GM11168 (cell line): Measurements from ENCODE around the gene ISG15.
"Not testable (repeated sequence)": the region's sequence is repeated elsewhere in the genome, so short reads cannot be mapped to it uniquely, and the experiment has no call there.

Source experiments
- in situ Hi-C: fragments of 300-500 bp; cut with MboI; formaldehyde crosslinking; loops from one replicate; pipeline ENCODE4 v1.12.0; 2022; ENCODE audit warnings: low sequenced_read_pairs; ENCODE audit not compliant: unreplicated experiment

The ISG15 gene

GRCh38 chr1:1024771-1025699 is 11.7 kb downstream of the ISG15 start:
- in situ Hi-C loops = no loop called here

DNA sequence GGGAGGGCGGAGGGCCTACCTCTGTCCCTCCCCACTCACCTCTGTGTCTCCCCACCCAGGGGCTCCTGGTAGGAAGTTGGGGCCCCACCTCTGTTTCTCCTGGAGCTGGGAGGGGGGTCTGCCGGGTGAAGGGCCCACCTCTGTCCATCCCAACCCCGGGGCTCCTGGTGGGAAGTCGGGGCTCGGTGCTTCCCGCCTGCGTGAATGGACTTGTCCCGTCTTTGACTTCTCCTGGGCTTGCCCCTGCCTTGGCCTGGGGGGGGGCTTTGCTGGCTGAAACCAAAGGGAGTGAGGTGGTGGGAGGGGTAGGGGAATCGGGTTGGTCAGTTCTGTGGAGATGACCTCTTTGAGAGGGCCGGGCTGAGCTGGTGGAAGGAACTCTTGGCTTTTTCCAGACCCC is 12.4 kb downstream of the ISG15 start:
- in situ Hi-C loops = no loop called here

- in situ Hi-C loops = no loop called here
Observed at GRCh38 chr1:1026599-1027413, 13.5 kb downstream of the ISG15 start.

DNA sequence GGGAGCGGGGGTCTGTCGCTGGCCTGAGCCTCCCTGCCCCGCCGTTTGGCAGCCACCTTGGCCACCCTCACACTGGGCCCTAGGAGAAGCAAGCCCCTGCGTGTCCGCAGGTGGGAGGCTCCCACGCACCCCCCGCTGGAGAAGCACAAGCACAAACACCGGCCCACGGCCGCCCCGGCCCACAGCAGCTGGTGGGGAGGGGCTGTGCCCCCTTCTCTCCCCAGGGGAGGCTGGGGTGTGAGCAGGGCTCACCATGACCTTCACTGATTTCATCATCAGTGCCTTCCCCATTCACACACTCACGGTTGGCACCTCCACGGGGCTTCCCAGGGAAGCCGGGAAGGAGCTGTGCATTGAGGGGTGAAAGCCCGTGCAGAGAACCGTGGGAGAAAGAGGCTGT is 14.5 kb downstream of the ISG15 start:
- in situ Hi-C loops = no loop called here

DNA sequence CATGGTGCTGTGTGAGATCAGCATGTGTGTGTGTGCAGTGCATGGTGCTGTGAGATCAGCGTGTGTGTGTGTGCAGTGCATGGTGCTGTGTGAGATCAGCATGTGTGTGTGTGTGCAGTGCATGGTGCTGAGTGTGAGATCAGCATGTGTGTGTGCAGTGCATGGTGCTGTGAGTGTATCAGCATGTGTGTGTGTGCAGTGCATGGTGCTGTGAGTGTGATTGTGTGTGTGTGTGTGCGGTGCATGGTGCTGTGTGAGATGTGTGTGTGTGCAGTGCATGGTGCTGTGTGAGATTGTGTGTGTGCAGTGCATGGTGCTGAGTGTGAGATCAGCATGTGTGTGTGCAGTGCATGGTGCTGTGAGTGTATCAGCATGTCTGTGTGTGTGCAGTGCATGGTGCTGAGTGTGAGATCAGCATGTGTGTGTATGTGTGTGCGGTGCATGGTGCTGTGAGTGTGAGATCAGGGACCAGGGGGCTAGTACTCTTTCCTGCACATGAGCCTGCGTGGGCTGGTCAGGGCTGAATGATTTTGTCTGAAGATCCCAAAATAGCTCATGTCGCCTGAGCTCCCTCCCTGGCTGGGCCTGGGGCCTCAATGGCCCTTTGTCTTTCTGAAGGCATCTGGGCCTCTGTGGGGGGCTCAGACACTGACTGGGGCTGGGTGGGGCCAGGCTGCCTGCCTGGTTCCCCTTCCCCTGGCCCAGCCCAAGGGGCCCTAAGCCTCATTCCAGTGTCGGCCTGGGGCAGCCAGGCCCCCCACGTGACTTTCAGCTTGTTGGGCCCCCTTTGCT is 17.8 kb downstream of the ISG15 start:
- in situ Hi-C loops = not testable (repeated sequence)

DNA sequence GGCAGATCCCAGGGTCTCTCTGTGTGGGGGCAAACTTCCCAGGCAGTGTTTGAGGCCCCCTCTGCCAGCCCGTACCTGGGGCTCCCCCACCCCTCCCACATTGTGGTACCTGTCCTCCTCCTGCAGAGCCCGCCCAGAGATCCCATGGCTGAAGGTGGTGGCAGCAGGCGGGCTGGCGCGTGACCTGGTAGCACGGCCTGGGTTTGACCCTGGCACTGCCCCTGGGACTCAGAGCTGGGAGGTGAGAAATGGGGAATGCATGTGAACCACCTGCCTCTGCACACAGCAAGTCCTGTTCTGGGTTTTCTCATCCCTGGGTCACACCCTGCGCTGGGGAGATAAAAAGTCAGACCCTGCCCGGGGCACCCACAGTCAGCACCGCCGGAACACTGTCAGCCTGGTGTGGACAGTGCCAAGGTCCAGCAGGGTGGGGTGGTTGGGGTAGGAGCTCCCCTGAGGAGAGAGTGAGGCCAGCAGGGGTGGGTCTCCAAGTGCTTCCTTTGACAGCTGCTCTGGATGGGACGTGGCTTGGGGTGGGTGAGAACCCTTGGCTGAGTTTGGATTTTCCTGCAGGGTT is 18.4 kb downstream of the ISG15 start:
- in situ Hi-C loops = no loop called here

DNA sequence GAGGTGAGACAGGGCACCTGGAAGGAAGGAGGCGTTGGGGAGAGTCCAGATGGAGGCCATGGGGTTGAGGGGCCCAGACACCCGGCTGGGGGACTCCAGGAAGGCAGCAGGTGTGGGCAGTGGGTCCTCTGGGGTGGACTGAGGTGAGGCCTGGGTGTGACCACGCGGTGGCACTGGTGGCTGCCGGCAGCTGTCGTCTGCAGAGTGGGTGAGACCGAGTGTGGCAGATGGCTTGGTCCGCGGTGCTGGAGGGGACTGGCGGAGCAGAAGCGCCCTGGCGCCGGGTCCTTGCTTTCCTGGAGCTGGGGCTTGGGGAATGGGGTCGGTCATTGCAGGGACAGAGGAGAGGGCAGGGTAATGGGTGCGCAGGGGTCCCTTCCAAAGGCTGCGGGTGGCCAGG is 19.1 kb downstream of the ISG15 start:
- in situ Hi-C loops = no loop called here

DNA sequence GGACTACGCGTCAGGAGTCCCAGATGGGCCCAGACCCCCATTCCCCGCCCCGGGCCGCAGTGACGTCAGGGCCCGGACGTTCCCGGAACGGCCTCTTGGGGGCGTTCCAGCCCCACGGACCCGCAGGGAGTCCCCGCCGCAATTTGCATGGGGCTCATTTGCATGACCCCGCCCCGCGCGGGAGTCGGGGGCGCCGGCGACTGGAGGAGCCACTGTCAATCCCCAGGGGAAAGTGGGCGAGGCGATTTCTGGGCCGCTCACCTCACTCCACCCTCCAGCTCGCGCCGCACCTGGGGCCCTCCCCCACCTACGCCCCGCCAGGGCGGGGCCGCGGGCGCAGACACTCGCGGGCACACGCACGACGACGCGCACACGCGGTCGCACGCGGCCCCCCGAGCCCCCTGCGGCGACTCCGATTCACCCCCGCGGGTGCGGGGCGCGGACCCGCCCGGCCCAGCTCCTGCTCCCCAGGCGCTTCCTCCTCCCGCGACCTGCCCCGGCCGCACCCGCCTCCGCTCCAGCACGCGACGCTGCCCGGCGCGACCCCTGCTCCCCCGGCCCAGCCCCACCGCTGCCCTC is 19.8 kb downstream of the ISG15 start:
- in situ Hi-C loops = no loop called here

GRCh38 chr1:1033731-1034438 is 20.6 kb downstream of the ISG15 start:
- in situ Hi-C loops = no loop called here

DNA sequence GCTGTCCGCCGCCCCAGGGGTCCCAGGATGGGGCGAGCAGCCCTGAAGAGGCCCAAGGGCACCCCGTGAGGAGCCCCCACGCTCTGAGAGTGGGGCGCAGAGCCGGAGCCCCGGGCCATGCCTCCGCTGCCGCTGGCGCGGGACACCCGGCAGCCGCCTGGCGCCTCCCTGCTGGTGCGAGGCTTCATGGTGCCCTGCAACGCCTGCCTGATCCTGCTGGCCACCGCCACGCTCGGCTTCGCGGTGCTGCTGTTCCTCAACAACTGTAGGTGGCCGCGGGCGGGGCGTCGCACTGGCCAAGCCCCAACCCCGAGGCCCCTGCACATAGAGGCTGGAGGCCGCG is 21.1 kb downstream of the ISG15 start:
- in situ Hi-C loops = no loop called here

DNA sequence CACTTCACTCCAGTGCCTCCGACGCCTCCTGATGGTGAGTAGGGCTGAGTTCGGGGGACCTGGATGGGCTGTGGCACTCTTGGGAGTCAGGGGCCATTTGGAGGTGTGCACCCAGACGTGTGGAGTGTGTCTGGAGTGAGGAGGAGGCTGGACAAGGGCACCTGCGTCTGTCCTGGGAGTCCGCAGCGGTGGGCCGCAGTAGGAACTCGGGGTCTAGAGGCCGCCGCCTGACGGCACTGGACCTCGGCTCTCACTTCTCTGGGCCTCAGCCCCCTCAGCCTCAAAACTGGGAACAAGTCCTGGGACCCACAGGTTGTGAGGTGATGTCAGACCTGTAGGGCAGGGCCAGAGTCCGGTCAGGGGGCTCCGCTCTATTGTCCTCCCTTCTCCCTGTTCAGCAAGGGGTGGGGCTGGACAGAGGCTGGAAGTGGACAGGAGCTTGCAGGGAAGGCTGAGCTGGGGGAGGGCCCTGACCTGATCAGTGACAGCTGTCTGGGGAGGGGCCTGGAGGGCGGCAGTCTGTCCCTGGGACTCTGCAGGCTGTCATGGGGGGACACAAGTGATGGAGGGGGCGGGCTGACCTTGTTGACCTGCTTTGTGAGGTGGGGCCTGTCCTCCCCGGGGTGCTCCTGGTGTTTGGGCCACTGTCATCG is 22.1 kb downstream of the ISG15 start:
- in situ Hi-C loops = no loop called here

- in situ Hi-C loops = no loop called here
Observed at GRCh38 chr1:1037366-1038327, 24.4 kb downstream of the ISG15 start.

DNA sequence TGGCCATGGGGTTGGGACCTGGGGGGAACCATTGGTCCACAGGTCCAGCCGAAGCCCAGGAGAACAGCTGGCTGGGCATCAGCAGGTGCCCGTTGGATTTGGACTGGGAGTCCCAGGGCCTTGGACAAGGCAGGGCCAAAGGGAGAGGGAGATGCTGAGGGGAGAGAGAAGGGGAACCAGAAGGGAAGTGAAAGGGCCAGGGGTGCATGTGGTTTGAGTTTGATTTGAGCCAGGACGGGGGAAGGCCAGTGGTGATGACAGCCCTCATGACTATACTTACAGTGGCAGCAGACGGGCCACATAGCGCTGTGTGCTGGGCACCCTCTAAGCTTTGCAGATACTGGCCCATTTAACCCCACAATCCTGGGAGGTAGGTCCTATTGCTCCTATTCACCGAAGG is 25.4 kb downstream of the ISG15 start:
- in situ Hi-C loops = no loop called here

DNA sequence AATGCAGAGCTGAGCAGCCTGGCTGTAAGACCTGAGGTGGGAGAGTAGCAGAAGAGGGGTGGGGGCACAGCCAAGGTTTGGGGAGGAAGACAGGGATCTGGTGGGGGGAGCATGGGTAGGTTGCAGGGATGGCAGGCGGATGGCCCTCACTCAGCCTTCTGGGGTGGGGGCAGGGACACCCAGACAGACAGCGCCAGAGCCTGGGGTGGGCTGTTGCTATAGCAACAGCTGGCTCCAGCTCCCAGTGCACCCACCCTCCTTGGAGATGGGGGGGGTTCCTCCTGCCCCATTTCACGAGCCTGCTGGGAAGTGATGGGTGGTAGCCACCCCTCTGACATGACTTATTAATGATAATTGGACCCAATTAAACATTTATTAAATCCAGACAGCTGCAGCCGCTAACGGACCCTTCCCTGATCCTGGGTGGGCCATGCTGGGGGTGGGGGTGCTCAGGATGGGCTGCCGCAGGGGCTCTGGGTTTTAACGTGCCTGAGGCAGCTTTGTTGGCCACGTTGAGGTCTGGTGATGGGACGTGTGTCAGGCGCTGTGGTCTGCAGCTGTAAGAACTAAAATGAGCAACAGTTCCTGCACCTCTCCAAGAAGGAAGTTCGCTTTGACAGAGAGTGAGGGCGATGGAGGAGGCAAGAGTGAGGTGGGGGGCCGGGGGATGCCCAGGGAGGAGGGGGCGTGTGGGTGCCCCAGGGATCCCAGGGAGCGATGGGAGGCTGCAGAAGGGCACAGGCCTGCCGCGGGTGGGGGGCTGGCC is 26.0 kb downstream of the ISG15 start:
- in situ Hi-C loops = no loop called here

DNA sequence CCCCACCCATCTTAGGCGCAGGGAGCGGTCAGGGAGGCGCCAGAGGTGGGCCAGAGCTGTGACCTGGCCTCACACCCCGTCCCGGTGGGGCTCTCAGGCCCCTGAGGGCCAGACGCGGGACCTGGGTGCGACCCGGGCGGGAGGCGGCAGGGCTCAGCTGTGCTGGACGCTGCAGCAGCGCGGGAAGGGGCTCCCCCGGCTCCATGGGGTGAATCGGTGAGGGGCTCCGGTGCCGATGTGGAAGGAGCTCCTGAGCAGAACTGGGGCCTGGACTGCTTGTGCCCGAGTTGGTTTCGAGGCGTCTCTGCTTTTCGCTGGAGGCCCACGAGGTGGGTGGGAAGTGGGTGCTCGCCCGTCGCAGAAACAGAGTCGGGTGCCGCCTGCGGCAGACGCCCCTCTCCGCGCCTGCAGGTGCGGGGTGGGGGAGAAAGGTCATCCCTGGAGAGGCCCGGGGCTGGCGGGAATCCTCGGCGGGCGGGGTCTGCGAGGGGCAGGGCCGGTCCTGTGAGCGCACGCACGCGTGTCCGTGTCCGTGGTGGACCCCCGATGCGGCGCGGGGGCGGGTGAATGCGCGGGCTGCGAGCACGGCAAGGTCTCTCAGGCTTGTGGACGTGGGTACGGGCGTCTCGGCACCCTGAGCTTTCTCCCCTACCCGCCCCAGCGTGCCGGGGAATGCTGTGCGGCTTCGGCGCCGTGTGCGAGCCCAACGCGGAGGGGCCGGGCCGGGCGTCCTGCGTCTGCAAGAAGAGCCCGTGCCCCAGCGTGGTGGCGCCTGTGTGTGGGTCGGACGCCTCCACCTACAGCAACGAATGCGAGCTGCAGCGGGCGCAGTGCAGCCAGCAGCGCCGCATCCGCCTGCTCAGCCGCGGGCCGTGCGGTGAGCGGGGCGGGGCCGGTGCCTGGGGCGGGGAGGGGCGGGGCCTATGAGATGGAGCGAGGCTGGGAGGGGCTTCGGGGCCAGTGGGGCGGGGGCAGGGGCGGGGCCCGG is 27.0 kb downstream of the ISG15 start:
- in situ Hi-C loops = no loop called here

DNA sequence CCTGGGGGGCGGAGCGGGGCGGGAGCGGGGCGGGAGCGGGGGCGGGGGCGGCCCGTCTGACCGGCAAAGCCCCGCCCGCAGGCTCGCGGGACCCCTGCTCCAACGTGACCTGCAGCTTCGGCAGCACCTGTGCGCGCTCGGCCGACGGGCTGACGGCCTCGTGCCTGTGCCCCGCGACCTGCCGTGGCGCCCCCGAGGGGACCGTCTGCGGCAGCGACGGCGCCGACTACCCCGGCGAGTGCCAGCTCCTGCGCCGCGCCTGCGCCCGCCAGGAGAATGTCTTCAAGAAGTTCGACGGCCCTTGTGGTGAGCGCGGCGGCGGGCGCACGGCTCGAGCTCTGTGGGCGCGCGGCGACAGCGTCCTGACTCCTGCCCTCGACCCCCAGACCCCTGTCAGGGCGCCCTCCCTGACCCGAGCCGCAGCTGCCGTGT is 27.8 kb downstream of the ISG15 start:
- in situ Hi-C loops = no loop called here
